ENCODE data around the gene MAN1C1. TPM values are rescaled to one million over a fixed set of nuclear protein-coding genes. Genes with fewer than 3 reads are reported as not detected.
A peak's percentile ranks its signal among the peaks of the same experiment; 100 is the strongest.

Gene MAN1C1
- total RNA-seq, 1 experiment from 2014 or later, result 9.3 TPM

- Histone ChIP-seq H3K27ac (ENCODE audit: insufficient read length, low read depth, low read length) (no peak overlapping the region), H3K23ac (ENCODE audit: insufficient read length, low read depth, low read length) (no peak overlapping the region), H4K91ac (ENCODE audit: insufficient read length, low read depth, low read length) (no peak overlapping the region), H2AFZ (ENCODE audit: low read length) (no peak overlapping the region), H3T11ph (ENCODE audit: low read length) (no peak overlapping the region), H4K5ac (ENCODE audit: insufficient read length, low read depth, low read length) (no peak overlapping the region), H4K8ac (replicated peaks; ENCODE audit: insufficient read length, low read depth, low read length) (no peak overlapping the region), H3K23me2 (ENCODE audit: insufficient read length, low read depth, low read length, poor library complexity, severe bottlenecking) (peaks cover 16% of the 10 kb centered on the region), H2AK5ac (ENCODE audit: insufficient read length, low read length) (no peak overlapping the region), H2BK120ac (ENCODE audit: low read depth, low read length, poor library complexity, severe bottlenecking) (no peak overlapping the region), H3K18ac (ENCODE audit: insufficient read length, low read depth, low read length) (no peak overlapping the region), H3K56ac (ENCODE audit: insufficient read length, low read depth, low read length) (no peak overlapping the region), H2BK12ac (ENCODE audit: insufficient read length, low read depth, low read length) (no peak overlapping the region), H3K9ac (ENCODE audit: extremely low read depth, insufficient read length, low read length) (no peak overlapping the region), H2BK5ac (ENCODE audit: insufficient read length, low read length) (no peak overlapping the region), H3K27me3 (ENCODE audit: insufficient read depth, low read length) (no peaks in the 10 kb centered on the region; the same call in 1 of the 2 replicates), H3K79me1 (ENCODE audit: insufficient read depth, low read depth, low read length, poor library complexity, severe bottlenecking) (no peaks in the 10 kb centered on the region), H3K14ac (ENCODE audit: insufficient read depth, low read length) (no peak overlapping the region), H2BK15ac (ENCODE audit: low read depth, low read length) (no peak overlapping the region), H3K4ac (ENCODE audit: low read depth, low read length) (no peak overlapping the region), H3K4me2 (ENCODE audit: insufficient read depth, insufficient read length, low read length) (peak overlapping the region; percentile 61), H3K4me1 (ENCODE audit: insufficient read depth, low read length) (no peaks in the 10 kb centered on the region), H3K9me3 (ENCODE audit: control insufficient read depth, low read depth, low read length) (no peaks in the 10 kb centered on the region), H3K79me2 (ENCODE audit: insufficient read depth, low read length) (no peaks in the 10 kb centered on the region), H4K20me1 (ENCODE audit: control insufficient read depth, insufficient read depth, insufficient read length) (no peaks in the 10 kb centered on the region), H2BK20ac (ENCODE audit: low read depth, low read length, poor library complexity, severe bottlenecking) (no peak overlapping the region)
- no peak for DNase-seq
- TF ChIP-seq CTCF (conservative IDR thresholded peaks at IDR 0.05), result no peak
- no CpG with 5 or more reads among the region's 12 CpGs for WGBS (ENCODE audit: extremely low coverage, insufficient read length, low lambda C conversion rate)
- H3K9me3 Mint-ChIP-seq, result no peaks in the 10 kb centered on the region
- H3K4me3 Mint-ChIP-seq, result peak overlapping the region; percentile 70 to 80
- H3K36me3 Mint-ChIP-seq (ENCODE audit: insufficient read depth in 1 of 3, low read depth in 3 of 3), result peaks cover 0 to 2% (median 0%) of the 10 kb centered on the region in 3 experiments; a peak in 1 of 7 replicates
- peaks cover 27 to 28% of the 10 kb centered on the region in 2 experiments for H3K4me1 Mint-ChIP-seq
- H3K27me3 Mint-ChIP-seq (ENCODE audit: low read depth), result peaks cover 66% of the 10 kb centered on the region
- no peak overlapping the region for H3K27ac Mint-ChIP-seq
These were observed 962 bp upstream of the MAN1C1 start for GRCh38 chr1:25615563-25616094.
